Subcutaneous abdominal adipose tissue (tissue), 5 donors: ENCODE results near the gene NAB1.

Source experiments
- H3K27ac ChIP-seq: one replicate; pipeline ENCODE4 v1.7.0; 2013; ENCODE audit warnings: low read depth, mild to moderate bottlenecking, inconsistent platforms, low read length, moderate library complexity
- H3K27me3 ChIP-seq, 5 donors: one replicate each; pipeline ENCODE4 v1.7.0; 2013; ENCODE audit warnings: low read length in 5 of 5, inconsistent platforms in 1 of 5; ENCODE audit not compliant: control insufficient read depth in 5 of 5, insufficient read depth in 4 of 5
- H3K36me3 ChIP-seq, 5 donors: one replicate each; pipeline ENCODE4 v1.7.0; 2013; ENCODE audit warnings: low read length in 5 of 5; ENCODE audit not compliant: control insufficient read depth in 5 of 5, insufficient read depth in 5 of 5
- H3K4me1 ChIP-seq, 5 donors: one replicate each; pipeline ENCODE4 v1.7.0; 2013; ENCODE audit warnings: low read length in 5 of 5, mild to moderate bottlenecking in 3 of 5, moderate library complexity in 1 of 5; ENCODE audit not compliant: control insufficient read depth in 5 of 5, insufficient read depth in 5 of 5
- H3K4me3 ChIP-seq, 5 donors: one replicate each; pipeline ENCODE4 v1.7.0; 2013; ENCODE audit warnings: low read length in 5 of 5, low read depth in 1 of 5
- H3K9ac ChIP-seq, 5 donors: one replicate each; pipeline ENCODE4 v1.7.0; 2013; ENCODE audit warnings: low read length in 5 of 5, mild to moderate bottlenecking in 4 of 5, moderate library complexity in 3 of 5
- H3K9me3 ChIP-seq, 5 donors: one replicate each; pipeline ENCODE4 v1.7.0; 2013; ENCODE audit warnings: low read length in 5 of 5; ENCODE audit not compliant: control insufficient read depth in 5 of 5
- donor health status: healthy.
- donor health status: healthy.
- donor health status: healthy.
- donor health status: healthy.
- donor health status: healthy.

Gene NAB1

GRCh38 chr2:190718652-190719526 is 70.0 kb downstream of the NAB1 start:
- Histone ChIP-seq H3K9ac (peak overlapping the region in 1 of 5 donors; percentile 49), H3K4me1 (peaks cover 6 to 35% (median 25%) of the 10 kb centered on the region in 5 donors), H3K27ac (peak overlapping the region; percentile 26), H3K36me3 (no peaks in the 10 kb centered on the region), H3K9me3 (no peaks in the 10 kb centered on the region), H3K27me3 (peaks cover 0 to 6% (median 0%) of the 10 kb centered on the region in 5 donors), H3K4me3 (peak overlapping the region in 1 of 5 donors; percentile 1)

GRCh38 chr2:190720276-190720675 is 71.4 kb downstream of the NAB1 start:
- H3K9ac ChIP-seq, result no peak overlapping the region
- H3K27ac ChIP-seq, result no peak overlapping the region
- H3K9me3 ChIP-seq, result no peaks in the 10 kb centered on the region
- H3K36me3 ChIP-seq, result no peaks in the 10 kb centered on the region
- no peak overlapping the region for H3K4me3 ChIP-seq
- peaks cover 6 to 35% (median 25%) of the 10 kb centered on the region in 5 donors for H3K4me1 ChIP-seq
- peaks cover 0 to 6% (median 0%) of the 10 kb centered on the region in 5 donors for H3K27me3 ChIP-seq

GRCh38 chr2:190720691-190721090 is 71.8 kb downstream of the NAB1 start:
- H3K9me3 ChIP-seq, result no peaks in the 10 kb centered on the region
- peaks cover 0 to 6% (median 0%) of the 10 kb centered on the region in 5 donors for H3K27me3 ChIP-seq
- no peak overlapping the region for H3K27ac ChIP-seq
- no peak overlapping the region for H3K9ac ChIP-seq
- H3K36me3 ChIP-seq, result no peaks in the 10 kb centered on the region
- H3K4me3 ChIP-seq, result no peak overlapping the region
- H3K4me1 ChIP-seq, result peaks cover 6 to 35% (median 25%) of the 10 kb centered on the region in 5 donors

- Histone ChIP-seq H3K4me3 (no peak overlapping the region), H3K9me3 (no peaks in the 10 kb centered on the region), H3K4me1 (peaks cover 6 to 35% (median 25%) of the 10 kb centered on the region in 5 donors), H3K27me3 (peaks cover 0 to 6% (median 0%) of the 10 kb centered on the region in 5 donors), H3K27ac (no peak overlapping the region), H3K9ac (no peak overlapping the region), H3K36me3 (no peaks in the 10 kb centered on the region)
Observed at GRCh38 chr2:190722061-190722759, 73.3 kb downstream of the NAB1 start.

- H3K36me3 ChIP-seq, result no peaks in the 10 kb centered on the region
- peaks cover 6 to 32% (median 22%) of the 10 kb centered on the region in 5 donors for H3K4me1 ChIP-seq
- H3K9ac ChIP-seq, result peak overlapping the region in 1 of 5 donors; percentile 24
- H3K27me3 ChIP-seq, result peaks cover 0 to 4% (median 0%) of the 10 kb centered on the region in 5 donors
- no peak overlapping the region for H3K27ac ChIP-seq
- H3K9me3 ChIP-seq, result no peaks in the 10 kb centered on the region
- H3K4me3 ChIP-seq, result no peak overlapping the region
Observed at GRCh38 chr2:190722835-190723234, 74.0 kb downstream of the NAB1 start.

GRCh38 chr2:190723397-190724090 is 74.7 kb downstream of the NAB1 start:
- Histone ChIP-seq H3K36me3 (no peaks in the 10 kb centered on the region), H3K4me1 (peaks cover 6 to 25% (median 15%) of the 10 kb centered on the region in 5 donors), H3K9ac (peak overlapping the region in 1 of 5 donors; percentile 31), H3K27me3 (peaks cover 0 to 4% (median 0%) of the 10 kb centered on the region in 5 donors), H3K9me3 (no peaks in the 10 kb centered on the region), H3K4me3 (no peak overlapping the region), H3K27ac (no peak overlapping the region)

GRCh38 chr2:190726255-190726654 is 77.4 kb downstream of the NAB1 start:
- Histone ChIP-seq H3K27ac (no peak overlapping the region), H3K36me3 (no peaks in the 10 kb centered on the region), H3K4me3 (no peak overlapping the region), H3K27me3 (no peaks in the 10 kb centered on the region), H3K9ac (no peak overlapping the region), H3K9me3 (no peaks in the 10 kb centered on the region), H3K4me1 (peaks cover 0 to 15% (median 7%) of the 10 kb centered on the region in 5 donors)

- H3K36me3 ChIP-seq, result no peaks in the 10 kb centered on the region
- no peak overlapping the region for H3K4me3 ChIP-seq
- no peak overlapping the region for H3K27ac ChIP-seq
- H3K4me1 ChIP-seq, result no peaks in the 10 kb centered on the region
- no peak overlapping the region for H3K9ac ChIP-seq
- H3K27me3 ChIP-seq, result no peaks in the 10 kb centered on the region
- H3K9me3 ChIP-seq, result no peaks in the 10 kb centered on the region
Observed at GRCh38 chr2:190736355-190736754, 87.5 kb downstream of the NAB1 start.

GRCh38 chr2:190740449-190740848 is 91.6 kb downstream of the NAB1 start:
- Histone ChIP-seq H3K9ac (no peak overlapping the region), H3K9me3 (no peaks in the 10 kb centered on the region), H3K27me3 (no peaks in the 10 kb centered on the region), H3K36me3 (no peaks in the 10 kb centered on the region), H3K4me3 (no peak overlapping the region), H3K27ac (no peak overlapping the region), H3K4me1 (no peaks in the 10 kb centered on the region)
